HG03354 (cell line): Measurements from ENCODE around the gene GPR17.

Source experiments
- ATAC-seq: cut with Tn5 transposase; IDR thresholded peaks from one replicate; pipeline ENCODE4 v1.9.1; 2021; ENCODE audit warnings: mild to moderate bottlenecking; ENCODE audit not compliant: unreplicated experiment, poor library complexity, severe bottlenecking

The GPR17 gene

DNA sequence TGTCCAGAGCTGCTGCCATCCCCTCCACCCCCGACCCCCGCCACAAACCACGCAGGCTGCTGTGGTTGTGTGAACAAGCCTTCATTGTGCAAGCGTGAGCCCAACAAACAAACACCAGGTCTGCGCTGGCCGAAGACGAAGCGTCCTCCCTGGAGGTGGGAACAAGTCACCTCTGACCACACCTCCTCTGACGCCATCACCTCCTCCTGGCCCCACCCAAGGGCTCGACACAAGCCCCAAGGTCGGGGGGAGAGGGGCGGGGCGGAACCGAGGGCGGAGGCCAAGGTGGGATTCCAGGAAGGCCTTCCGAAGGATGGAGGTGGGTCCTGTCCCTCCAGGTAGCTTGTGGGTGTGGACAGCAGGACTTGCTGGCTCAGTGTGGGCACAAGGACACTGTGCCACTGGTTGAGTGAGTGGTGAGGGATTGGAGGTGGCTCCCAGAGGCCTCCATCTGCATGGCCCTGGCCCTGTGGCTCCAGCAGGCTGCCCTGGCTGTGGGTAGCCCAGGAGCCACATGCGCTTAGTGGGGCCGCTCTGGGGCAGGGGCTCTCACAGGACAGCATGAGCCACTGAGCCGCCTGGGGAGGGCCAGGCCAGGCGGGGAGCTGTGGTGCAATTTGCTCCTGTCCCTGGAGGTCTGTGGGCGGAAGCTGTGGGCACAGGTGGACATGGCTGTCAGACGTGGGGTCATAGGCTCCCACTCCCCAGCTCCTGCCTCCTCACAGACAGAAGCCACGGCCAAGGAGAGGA lies 7.4 kb upstream of the GPR17 start:
- no peak for ATAC-seq

DNA sequence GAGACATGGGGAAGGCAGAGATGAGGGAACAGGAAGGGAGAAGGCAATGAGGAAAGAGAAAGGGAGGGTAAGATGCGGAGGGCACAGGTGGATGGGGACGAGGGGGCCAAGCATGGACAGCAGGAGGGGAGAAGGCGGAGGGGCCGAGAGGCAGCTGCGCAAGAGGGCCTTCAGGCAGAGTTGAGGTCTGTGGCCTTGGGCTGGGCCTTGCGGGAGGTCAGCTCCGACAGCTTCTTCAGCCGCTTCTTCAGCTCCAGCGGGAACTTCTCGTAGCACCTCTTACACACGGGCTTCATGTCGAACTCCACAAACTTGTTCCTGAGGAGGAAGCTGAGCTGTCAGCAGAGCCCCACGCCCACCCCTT lies 6.9 kb upstream of the GPR17 start:
- no peak for ATAC-seq

DNA sequence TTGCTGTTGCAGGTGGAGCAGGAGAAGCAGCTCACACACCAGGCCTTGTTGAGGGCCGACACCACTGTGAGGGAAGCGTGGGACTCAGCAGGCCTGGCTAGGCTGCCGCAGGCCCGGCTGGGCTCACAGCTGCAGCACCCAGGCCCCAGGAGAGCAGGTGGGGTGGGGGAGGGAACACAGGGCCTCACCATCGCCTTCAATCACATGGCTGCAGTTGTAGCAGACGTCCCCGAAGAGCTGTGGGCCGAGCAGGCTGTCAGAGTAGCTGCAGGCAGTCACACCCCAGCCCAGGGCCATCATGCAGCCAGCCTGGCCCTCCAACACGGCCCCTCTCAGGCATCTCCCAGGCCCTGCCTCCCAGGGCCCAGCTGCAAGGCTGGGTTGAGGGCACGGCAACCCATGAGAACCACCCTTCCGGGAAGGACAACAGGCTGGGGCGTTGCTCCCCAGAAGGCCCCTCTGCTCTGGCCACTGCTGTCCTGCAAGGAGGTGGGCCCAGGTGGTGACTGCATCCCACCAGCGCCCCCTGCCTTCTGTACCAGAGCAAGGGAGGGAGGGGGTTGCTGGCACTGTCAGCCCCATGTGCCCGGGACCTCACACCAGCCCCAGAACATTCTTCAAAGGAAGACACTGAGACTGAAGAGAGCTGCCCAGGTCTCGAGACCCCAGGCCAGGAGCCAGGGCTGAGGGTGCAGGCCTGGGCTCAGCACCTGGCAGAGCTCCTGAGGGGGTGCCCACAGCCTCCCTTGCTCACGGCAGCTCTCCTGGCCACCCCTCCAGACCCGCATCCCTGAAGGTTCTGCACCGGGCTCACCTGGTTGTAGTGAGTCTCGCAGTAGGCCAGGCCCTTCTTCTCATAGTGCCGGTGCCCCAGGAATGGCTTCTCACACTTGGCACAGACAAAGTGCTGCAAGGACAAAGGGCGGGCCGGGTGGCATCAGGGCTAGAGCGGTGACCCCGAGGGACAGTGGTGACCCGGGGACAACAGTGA lies 5.6 kb upstream of the GPR17 start:
- ATAC-seq: peak; percentile 67

DNA sequence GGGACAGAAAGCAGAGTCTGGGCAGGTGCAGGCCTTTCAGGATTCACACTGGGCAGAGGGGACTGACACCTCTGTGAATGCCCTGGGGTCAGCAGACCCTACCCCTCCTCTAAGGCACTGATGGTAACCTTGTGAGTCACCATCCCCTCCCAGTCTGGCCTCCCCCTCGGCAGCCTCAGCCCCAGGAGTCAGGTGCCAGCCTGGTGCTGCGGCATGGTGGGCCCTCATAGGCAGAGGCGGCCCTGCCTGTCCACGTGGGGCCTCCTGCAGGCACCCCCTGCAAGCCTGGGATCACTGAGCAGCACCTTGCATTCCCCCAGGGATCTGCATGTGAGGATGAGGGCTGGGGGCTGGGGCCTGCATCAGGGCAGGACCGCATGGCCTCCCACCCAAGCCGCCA lies 4.8 kb upstream of the GPR17 start:
- ATAC-seq: no peak

DNA sequence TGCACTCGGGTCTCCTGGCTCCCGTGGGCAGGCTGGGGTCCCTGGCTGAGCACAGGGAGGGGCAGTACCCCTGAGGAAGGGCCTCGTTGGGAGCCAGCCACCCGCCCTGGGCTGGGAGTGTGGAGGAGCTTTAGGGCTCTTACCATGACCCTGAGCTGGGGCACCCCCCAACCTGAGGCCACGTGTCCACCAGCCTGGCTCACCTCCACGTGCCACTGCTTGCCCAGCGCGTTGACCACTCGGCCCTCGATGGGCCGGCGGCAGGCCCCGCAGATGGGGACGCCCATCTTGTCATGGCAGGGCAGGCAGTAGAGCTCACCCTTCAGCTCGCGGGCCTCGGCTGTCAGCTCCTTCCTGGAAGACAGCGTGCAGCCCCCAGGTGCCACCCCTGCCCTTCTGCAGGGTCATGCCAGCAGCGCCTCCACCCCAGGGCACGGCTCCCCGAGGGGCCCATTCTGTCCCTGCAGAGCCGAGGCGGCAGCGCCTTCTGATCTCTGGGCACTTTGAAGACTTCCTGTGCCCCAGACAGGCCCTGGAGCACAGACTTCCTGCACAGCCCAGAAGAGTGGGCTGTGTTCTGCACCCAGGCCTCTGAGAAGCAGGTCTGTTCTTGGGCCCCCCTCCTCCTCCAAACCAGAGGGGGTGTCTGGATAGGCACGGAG lies 4.0 kb upstream of the GPR17 start:
- no peak for ATAC-seq

GRCh38 chr2:127642706-127643438 lies 3.1 kb upstream of the GPR17 start:
- ATAC-seq: no peak

DNA sequence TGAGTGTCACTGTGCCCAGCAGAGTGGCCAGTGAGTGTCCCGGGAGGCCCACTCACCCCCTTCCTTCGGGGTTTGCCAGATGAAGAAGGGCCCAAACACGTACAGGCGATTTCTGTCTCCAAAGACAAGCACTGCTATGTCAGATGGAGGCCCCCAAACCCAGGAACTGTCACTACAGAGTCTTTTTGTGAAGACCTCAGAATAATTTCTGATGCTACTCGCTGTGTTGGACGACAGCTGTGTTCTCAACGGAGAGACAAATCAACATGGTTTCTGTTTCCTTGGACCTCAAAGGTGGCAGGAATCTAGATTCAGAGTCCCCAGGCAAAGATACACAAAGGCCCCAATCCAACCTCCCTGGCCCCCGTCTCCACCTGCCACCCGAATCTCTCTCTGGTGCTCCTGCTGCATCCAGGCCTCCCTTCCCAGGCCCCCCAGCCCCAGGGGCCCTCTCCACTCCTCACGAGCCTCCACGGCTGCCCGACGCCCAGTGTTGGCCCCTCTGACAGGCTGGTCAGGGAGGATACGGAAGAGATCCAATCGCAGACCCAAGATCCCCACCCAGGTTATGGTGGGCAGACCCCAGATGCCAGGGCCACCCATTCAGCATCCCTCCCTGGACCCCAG lies 2.4 kb upstream of the GPR17 start:
- ATAC-seq: no peak

GRCh38 chr2:127644066-127645025 lies 1.6 kb upstream of the GPR17 start:
- ATAC-seq: no peak

GRCh38 chr2:127645026-127645394 lies 943 bp upstream of the GPR17 start:
- ATAC-seq: no peak

GRCh38 chr2:127646487-127647241 lies 711 bp downstream of the GPR17 start:
- no peak for ATAC-seq

- no peak for ATAC-seq
Observed at GRCh38 chr2:127647242-127648190, 1.6 kb downstream of the GPR17 start.

- ATAC-seq: no peak
Observed at GRCh38 chr2:127648321-127648720, 2.4 kb downstream of the GPR17 start.

GRCh38 chr2:127649100-127649611 lies 3.2 kb downstream of the GPR17 start:
- no peak for ATAC-seq

DNA sequence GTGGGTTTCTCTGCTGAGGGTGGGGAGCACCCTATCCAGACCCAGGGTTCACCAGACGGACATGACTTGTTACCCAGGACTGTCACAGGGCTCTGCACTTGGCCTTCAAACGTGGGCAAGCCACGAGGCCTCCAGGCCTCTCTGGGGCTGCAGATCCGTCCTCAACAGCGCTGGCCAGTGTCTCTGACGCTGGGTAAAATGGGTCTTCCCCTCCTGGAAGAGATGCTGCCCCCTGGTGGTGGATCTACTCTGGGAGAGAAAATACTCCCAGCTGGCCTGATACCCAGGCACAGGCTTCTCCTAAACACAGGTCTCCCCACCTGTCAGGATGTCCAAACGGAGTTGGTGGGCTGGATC lies 3.7 kb downstream of the GPR17 start:
- peak; percentile 79 for ATAC-seq

DNA sequence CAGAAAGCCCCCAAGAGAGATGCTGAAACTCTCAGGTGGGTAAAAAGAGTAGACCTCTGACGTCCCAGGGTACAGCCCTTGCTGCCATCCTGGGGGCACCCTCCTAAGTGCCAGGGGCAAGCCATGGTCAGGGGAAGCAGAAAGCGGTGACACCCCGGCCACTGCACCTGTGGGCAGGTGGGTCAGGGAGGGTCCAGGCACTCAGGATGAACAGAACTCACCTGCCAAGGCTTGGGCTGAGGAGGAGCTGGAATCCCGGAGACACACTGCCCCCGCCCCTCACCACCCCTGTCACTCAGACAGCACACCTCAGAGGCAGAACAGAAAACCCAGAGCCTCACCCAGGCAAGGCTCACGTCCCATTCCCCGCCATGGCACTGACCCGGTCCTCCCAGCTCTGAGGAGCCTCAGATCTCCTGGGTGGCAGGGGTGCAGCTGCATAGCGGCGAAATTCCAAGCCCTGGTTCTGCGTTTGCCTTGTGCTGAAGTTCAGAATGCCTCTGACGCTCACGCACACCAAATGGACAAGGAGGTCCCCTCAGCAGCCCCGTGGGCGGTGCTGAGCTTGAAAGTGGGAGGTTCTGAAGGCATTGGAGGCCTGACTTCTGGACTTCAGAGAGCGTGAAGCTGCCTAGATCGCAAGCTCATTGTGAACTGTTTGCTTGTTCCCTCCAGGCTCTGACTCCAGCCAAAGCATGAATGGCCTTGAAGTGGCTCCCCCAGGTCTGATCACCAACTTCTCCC lies 4.3 kb downstream of the GPR17 start:
- no peak for ATAC-seq
